ENCODE results near the gene GCSAM.
A peak's percentile ranks its signal among the peaks of the same experiment; 100 is the strongest.
"Not testable (repeated sequence)": the region's sequence is repeated elsewhere in the genome, so short reads cannot be mapped to it uniquely, and the experiment has no call there.

GCSAM gene

GRCh38 chr3:112097378-112097777 lies 35.7 kb downstream of the GCSAM start:
- DNase-seq = no peak

- no peak for DNase-seq
These were observed 36.9 kb downstream of the GCSAM start for GRCh38 chr3:112096176-112096575.

GRCh38 chr3:112095731-112096130 lies 37.3 kb downstream of the GCSAM start:
- no peak for DNase-seq

GRCh38 chr3:112093180-112093522 lies 39.9 kb downstream of the GCSAM start:
- no peak for DNase-seq

GRCh38 chr3:112092496-112093179 lies 40.4 kb downstream of the GCSAM start:
- DNase-seq = no peak

GRCh38 chr3:112090887-112091586 lies 42.0 kb downstream of the GCSAM start:
- DNase-seq = no peak

GRCh38 chr3:112089956-112090886 lies 42.8 kb downstream of the GCSAM start:
- no peak for DNase-seq

- no peak for DNase-seq
These were observed 44.1 kb downstream of the GCSAM start for GRCh38 chr3:112088944-112089343.

GRCh38 chr3:112087746-112088145 lies 45.3 kb downstream of the GCSAM start:
- no peak for DNase-seq

GRCh38 chr3:112086875-112087524 lies 46.0 kb downstream of the GCSAM start:
- no peak for DNase-seq

- DNase-seq = peak; percentile 89
These were observed 46.8 kb downstream of the GCSAM start, which contains the start of gene C3orf52 for GRCh38 chr3:112086076-112086854. Gene C3orf52, plus strand, starts transcription at chr3:112086389. Its CDS starts 19 bp downstream, at chr3:112086408.

- no peak for DNase-seq
These were observed 47.3 kb downstream of the GCSAM start for GRCh38 chr3:112085735-112086075.

GRCh38 chr3:112084980-112085705 lies 47.9 kb downstream of the GCSAM start:
- no peak for DNase-seq

- DNase-seq = no peak
These were observed 49.8 kb downstream of the GCSAM start for GRCh38 chr3:112083239-112083638.

- no peak for DNase-seq
These were observed 54.6 kb downstream of the GCSAM start for GRCh38 chr3:112078125-112079083.

GRCh38 chr3:112074616-112075497 lies 58.2 kb downstream of the GCSAM start:
- DNase-seq = peak; percentile 33

GRCh38 chr3:112074006-112074405 lies 59.0 kb downstream of the GCSAM start:
- no peak for DNase-seq

GRCh38 chr3:112072387-112073060 lies 60.5 kb downstream of the GCSAM start:
- DNase-seq = not testable (repeated sequence)

Data from 8988T (cell line).